Brain pericyte (primary cell): Measurements from ENCODE around the gene CMSS1.
"Not testable (repeated sequence)": the region's sequence is repeated elsewhere in the genome, so short reads cannot be mapped to it uniquely, and the experiment has no call there.

Source experiments
- DNase-seq: peaks from one replicate; pipeline ENCODE4 v3.0.0-alpha.2; 2012; ENCODE audit warnings: low read depth, low spot score

CMSS1 gene

DNA sequence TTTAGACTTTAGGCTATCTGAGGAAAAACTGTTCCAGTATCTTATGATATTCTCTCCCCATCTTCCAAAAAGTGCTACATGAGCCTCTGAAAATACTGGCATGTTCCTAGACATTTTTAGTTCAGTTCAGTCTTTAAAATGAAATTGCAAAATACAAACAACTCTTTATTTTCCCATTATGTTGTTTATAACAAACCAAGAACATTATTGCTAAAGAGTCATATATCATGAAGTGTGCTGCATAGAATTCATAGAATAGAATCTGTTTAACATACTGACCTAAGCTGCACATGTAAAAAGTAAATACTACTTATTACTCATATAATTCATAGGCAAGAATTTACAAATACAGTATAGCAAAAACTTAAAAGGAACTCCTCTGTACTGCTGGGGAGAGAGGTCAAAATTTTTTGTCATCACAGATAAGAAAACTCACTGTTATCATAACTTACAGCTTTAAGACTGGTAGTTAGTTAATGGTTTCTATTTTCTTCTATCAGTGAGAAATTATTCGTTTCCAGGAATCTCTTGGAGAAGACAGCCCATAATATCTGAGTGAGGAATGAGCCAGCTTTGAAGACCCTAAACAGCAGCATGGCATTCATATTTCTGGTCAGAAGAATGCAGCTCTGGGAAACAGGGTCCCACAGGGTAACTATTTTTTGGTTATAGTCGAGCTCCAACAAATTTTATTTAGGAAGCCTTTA, 264.5 kb downstream of the CMSS1 start:
- no peak for DNase-seq

DNA sequence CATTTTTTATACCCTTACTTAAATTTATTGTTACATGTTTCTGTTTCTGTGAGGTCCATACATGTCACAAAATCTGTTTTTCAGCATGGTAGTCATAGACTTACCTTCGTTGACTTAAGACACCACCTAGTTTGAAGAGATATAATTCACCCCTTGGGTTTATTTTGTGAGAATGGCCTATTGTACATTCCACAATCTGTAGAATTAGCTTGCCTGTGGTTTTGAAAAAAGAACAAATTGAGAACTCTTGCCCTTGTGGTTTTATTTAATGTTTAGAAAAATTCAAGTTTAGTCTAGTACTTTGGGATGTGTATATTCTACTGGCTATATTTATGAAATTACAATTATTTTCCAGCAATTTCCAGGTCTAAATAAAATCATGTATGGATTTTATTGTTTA, 265.1 kb downstream of the CMSS1 start:
- no peak for DNase-seq

DNA sequence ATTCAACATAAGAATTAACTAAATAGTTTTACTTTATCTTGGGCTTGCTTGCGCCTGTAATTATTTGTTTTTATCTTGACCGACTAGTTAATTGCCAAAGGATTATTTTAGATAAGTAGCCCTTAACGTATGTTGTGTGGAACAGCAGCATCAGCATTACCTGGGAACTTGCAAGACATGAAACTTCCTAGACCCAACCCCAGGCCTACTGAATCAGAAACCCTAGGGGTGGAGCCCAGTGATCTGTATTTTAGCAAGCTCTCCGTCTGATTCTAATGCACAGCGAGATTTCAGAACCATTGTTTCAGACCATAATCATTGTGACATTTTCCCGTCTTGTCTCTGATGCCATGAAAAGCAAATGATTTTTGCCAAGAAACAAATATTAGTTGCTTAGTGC, 265.5 kb downstream of the CMSS1 start:
- no peak for DNase-seq

DNA sequence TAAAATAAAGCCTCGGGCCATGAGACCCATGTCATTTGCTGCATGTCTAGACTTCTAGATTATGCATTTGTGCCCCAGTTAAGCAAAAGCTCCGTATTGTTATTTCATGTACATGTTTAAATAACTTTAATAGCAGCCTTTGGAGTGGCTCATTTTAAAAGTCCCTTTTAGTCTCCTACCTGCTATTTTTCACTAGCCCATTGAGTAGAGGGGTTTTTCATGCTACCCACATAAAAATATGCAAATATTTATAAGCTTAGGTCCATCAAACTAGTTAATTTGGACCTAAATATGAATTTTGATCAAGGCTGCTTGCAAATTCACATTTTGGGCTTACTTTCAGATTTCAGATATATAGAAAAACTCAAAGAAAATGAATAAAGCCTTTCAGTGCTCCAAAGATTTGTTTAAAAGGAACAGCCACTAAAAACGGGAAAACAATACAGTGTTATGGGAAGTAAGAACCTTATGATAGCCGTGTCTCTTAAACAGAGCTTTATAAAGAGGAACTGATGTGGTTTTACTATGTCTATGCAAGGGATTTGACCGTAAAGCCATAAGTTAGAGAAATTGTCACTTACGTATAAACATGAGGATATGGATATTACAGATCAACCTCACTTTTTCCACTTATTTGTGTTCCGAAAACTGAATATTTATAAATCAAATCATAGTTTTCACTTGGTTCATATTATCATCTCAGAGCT, 266.6 kb downstream of the CMSS1 start:
- DNase-seq: no peak

DNA sequence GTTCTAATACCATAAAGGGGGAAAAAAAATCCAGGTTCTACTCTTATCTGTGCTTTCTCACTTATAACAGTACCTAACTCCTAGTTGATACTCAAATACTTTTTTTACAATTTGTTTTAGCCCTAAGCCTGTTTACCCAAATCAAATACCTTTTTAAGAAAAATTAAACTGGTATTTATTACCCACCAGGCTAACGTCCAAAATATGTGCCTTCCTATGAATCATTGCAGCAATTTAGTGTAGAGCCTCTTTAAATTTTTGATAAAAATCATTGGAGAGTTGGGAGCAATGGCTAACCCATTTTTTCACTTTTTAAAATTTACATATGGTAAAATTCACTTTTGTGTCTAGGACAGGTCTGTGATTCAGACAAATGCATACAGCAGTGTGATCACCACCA, 268.7 kb downstream of the CMSS1 start:
- DNase-seq: no peak

DNA sequence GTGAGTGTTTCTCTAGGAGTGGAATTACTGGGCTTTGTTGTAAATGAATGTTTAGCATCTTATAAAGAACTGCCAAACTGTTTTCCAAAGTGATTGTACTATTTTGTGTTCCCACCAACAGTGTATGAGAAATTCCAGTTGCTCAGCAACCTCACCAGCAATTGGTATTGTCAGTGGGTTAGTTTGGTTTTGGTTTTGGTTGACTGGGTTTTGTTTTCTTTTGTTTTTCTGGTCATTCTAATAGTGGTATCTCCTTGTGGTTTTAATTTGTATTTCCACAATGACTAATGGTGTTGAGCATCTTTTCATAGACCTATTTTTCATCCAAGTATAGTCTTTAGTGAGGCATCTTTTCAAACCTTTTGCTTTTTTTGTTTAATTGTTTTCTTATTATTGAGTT, 269.5 kb downstream of the CMSS1 start:
- DNase-seq: no peak

DNA sequence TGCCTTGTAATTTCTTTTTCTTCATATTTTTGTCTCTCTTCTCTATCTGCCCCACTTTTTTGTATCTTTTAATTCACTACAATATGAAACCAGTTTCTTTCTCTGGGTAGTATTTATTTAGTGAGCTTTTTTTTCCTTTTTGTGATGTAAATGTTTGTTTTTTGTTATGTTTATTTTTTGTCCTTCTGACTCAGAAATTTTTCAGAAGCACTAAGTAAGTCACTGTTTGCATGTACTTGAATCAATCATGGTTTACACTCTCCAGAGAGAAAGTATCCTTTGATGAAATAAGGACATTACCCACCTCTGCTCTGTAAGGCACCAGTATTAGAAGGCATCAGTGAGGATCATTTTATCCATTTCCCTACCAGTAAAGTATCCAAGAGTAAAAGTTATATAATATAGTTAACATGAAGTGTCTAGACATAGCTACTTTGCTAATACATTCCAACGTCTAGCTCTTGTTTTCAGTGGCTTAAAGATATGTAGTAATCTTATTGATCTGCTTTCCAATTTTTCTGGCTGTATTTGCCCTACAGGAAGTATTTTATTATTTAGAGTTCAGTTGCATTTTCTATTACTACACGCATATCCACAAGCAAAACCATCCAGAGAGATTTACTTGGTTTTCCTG, 271.2 kb downstream of the CMSS1 start:
- DNase-seq: no peak

DNA sequence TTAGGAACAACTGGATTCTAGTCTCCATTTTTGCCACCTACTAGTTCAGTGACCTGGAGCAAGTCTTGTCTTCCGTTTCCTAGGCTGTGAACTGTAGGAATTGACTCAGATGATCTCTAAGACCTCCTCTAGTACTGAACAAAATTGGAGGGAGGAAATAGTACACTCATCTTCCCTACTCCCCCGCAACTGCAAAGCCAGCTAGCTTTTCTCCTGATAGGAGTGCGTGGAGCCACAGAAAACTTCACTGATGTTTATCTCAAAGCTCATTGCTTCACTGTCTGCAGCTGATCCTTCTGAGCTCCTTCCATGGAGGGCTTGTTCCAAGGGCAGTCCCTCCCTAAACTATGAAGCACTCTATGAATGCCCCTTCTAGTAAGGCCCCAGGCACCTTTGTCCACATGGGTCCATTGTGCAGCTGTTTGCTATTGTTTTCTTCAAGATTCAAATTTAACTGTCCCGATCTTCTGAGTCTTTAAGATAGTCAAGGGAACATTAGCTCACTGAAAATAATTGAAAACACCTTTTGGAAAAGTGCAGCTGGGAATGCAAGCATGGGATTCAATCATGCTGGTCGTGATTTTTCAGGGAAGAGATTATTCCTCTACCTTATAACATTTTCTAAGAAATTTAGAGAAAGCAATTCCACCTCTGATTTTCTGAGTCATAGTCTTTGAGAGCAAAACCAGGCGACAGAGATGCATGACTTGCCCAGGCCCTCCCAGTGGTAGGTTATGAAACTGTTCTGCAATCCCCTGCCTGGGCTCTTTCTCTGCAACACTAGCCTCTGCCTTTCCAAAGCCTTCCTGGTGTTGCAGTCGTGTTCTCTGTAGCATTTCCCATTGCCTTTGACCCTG, 272.4 kb downstream of the CMSS1 start:
- DNase-seq: no peak

DNA sequence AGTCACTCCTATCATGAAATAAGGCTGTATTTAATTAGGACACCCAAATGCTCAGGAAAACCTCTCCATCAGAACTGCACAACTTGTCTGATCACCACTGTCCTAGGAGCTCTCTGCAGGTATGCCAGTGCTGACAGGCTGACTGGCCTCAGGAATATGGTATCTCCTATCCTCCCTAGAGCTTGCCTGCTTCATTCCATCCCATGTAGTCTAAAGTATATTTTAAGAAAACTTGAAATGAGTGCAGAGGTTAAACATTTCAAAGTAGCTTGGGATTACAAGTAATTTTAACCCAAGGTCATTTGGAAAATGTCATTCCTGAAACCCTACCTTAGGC, 273.0 kb downstream of the CMSS1 start:
- no peak for DNase-seq

DNA sequence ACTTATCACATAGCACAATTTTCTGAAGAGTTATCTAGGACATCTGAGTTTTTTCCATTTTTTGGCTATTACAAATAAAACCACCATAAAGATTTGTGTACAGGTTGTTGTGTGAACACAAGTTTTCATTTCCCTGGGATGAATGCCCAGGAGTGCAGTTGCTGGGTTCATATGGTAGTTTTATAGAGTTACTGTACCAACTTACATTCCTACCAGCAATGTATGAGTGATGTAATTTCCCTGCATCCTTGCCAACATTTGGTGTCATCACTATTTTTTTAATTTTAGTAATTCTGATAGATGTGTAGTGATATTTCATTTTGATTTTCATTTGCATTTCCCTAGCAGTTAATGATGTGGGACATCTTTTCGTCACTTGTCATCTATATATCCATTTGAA, 276.2 kb downstream of the CMSS1 start:
- no peak for DNase-seq

DNA sequence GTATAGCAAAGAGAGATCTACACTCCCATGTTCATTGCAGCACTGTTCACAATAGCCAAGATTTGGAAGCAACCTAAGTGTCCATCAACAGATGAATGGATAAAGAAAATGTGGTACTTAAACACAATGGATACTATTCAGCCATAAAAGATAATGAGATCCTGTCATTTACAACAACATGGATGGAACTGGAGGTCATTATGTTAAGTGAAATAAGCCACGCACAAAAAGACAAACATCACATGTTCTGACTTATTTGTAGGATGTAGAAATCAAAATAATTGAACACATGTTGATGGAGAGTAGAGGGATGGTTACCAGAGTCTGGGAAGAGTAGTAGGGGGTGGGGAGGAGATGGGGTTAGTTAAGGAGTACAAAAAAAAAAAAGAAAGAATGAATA, 278.6 kb downstream of the CMSS1 start:
- DNase-seq: not testable (repeated sequence)

DNA sequence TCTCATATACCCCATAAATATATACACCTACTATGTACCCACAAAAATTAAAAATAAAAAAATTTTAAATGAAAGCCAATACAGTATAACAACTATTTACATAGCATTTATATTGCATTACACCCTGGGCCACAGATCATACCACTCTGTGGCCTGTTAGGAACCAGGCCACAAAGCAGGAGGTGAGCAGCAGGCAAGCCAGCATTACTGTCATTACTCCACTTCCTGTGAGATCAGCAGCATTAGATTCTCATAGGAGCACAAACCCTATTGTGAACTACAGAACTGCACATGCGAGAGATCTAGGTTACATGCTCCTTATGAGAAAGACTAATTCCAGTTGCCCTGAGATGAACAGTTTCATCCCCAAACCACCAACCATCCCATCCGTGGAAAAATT, 279.2 kb downstream of the CMSS1 start:
- no peak for DNase-seq

DNA sequence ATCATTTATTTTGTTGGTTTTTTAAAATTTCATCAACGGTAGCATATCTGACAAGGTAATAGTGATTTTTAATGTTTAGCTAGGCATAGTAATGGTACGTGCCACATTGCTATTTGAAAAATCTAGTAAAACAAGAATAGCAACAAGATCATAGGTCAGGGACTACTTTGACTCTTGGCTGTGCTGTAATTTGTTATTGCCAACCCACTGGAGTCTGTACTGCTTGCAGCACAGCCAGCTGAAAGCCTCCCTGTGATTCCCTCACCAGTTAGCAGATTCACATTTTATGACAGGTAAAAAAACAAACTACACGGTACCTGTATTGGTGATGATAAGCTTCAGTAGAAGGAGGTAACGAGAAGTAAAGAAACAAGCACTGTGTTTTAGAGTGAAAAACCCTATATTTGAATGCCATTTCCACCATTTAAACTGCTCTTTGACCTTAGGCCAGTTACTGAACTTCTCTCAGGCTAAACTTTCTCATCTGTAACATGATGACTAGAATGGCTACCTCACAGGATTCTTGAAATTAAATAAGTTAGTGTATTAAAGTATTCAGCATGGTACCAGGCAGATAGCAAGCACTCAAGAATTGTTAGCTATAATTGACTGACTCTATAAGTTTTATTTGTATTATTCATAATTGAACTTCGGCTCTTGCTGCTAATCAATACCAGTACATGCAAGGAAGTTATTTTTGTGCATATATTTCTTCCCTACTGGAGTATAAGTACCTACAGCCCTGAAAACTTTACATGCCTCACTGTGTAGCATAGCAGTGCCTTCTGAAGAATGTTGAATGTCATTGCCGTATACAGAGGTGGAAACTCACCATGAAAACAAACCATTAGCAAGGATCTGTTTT, 280.5 kb downstream of the CMSS1 start:
- no peak for DNase-seq

DNA sequence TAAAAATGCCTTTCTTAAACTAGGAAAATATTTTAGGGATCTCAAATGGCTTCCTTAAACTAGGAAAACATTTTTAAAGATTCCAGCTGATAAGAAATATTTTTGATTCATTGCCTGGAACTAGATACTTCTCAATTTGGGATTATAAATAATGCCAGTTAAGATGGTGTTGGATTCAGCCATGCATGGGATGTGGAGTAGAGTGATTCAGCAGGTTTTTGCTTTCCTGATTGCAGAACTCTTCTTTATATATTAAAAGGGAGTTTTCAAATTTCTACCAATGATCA, 281.1 kb downstream of the CMSS1 start:
- DNase-seq: no peak

DNA sequence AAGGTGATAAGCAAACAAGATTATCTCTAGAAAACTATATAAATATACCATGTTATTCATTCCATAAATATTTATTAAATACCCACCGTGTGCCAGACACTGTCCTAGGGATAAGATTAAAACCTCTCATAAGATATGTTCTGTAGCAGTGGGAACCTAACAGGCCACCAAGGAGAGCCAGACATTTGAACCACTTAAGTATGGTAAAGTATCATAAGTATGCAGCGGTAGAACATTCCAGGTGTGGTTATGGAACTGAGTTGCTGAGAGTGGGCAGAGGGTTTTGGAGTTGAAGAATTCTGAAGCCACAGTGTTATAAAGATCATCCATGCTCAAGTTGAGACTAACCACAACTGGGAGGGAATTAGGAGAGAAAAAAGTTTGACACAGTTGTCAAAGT, 282.0 kb downstream of the CMSS1 start:
- no peak for DNase-seq

DNA sequence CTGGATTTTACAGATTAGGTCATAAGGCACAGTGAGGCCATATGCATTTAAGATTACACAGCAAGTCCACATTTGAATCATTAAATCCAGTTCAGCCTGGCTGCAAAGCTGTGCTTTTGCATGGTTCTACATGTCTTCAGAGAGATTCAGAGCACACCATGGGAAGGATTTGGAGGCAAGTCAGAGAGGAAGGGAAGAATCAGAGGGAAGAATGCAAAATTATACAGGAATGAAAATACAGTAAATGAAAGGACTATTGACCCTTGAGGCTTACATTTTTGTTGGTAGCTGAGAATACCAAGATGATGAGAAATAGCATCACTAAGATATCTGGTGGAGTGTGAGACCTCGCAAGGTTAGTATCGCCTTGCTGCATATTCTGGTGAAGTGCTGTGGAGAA, 282.8 kb downstream of the CMSS1 start:
- DNase-seq: no peak

DNA sequence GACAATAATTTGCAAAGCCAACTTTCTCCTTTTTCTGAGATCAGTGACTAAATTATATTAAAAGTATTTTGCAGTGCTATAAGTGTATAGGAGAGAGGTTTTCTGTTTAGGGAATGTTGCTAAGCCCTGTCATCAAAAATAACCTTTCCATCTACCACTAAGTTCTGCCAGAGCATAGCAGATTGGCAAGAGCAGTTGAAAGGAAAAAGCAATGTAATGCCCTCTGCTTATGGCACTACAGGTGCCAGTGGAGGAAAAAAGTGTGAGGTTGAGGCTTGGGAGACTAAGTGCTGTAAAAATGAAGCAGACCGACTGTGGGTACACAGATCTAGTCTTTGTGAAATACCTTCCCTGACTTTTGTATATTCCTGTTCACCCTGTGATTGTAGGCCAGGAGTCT, 285.1 kb downstream of the CMSS1 start:
- no peak for DNase-seq

DNA sequence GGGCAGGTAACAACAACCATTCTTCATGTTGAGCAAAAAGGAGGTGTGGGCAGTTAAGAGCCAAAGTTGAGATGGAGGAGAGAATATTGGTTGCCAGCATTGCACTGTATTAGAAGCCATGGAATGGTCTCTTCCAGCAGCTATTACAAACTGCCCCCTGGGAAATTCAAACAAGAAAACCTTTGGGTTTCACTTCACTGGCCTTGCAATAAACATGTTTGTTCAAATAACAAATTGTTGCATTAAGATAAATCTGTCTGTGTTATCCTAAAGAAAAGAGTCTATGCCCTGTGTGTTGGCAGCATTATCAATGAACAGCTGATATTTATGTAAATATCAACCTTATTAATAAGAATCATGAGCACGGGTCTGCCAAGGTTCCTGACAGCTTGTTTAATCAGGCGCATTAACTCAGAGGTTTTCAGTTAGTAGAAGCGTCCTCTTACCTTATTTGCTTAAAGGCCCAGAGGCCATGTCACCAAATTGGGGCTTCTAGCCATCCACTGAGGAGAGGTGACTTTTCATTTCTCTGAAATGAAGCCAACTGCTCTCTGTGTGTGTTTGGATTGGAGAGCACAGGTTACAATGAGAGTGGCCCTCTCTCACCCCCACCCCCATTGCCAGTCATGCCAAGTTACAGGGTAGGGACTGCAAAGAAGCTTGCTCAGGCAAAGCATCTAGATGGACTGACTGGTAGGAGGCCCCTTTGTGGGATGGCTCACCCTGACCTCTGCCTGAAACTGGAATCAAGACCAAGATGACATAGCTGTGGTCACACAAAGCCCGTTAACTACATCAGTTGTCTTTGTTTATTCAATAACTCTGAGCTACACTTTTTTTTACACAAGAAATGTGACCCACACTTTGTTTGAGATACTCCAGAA, 286.1 kb downstream of the CMSS1 start:
- DNase-seq: no peak

DNA sequence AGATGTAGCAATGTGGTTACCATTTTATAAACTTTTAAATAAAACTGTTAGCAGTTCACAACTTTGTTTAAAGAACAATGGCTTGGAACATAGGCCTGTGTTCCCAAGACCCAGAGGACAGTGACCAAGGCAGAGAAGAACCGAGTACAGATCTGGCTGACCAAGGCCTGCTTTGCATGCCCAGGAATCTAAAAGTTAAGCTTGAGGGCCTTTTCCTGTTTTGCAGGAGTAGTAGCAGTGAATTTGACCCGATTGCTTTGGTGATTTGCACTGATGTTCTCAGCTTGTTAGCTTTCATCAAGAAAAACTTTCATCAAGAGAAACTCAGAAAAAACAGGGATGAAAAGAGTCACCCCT, 286.8 kb downstream of the CMSS1 start:
- DNase-seq: no peak

DNA sequence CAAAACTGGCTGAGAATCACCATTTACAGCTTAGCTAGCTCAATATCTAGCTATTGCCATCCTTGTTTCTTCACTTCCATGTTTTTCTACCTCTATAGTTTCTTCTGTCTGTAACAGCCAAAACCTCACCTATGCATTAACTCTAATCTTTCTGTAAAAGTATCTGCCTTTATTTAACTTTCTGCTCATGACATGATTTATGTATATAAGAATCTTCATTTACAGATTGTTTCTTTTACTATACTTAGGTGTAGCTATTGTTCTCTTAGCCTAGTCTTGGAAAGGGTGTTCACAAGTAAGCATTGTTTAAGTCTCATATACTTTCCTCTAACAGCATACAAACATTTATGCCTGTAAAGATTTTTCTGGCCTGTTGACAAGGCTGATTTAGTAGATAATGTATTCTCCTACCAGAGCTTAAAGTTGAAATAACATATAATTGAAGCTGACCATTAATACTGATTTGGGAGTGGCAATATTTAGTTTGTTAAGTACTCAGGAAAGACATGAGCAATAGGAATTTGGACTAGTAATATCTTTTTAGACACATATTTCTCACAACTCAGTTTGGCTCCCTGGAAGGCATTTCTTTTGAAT, 287.3 kb downstream of the CMSS1 start:
- no peak for DNase-seq
